Uterus (tissue), 2 donors: Measurements from ENCODE around the gene LRRC39.

ENCODE experiments used
- CTCF ChIP-seq, 4 experiments: fragments of 200-600 bp in 2 of 4; fragments of 450-650 bp in 2 of 4; sonication (generic) in 2 of 4; IDR thresholded peaks; one replicate each; pipeline ENCODE4 v1.5.1; 2016 to 2019; ENCODE audit warnings: antibody characterized with exemption in 4 of 4, mild to moderate bottlenecking in 2 of 4, moderate library complexity in 1 of 4
- POLR2A ChIP-seq, 2 donors: fragments of 450-650 bp; IDR thresholded peaks; one replicate each; pipeline ENCODE4 v1.6.1; 2016; ENCODE audit warnings: antibody characterized with exemption in 2 of 2, mild to moderate bottlenecking in 1 of 2, moderate library complexity in 1 of 2

DNA sequence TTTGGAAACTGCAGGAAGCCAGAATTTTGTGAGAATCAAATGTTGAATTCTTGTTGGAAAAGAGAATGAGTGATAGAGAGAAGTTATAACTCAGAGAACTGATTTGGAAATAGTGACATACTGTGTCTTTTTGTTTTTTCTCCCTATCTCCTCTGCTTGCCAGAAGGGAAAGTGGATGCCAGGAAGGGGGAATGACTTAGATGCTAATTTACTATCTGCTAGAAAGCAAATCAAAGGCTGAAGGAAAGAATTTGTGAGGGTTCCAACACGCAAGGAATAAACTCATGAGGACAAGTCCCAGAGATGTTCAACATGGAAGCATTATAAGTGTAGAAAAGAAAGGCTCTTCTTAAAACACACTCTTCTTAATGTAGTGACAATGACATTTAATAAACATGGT, 20.5 kb upstream of the LRRC39 start:
- no peak for TF ChIP-seq CTCF (IDR thresholded peaks at IDR 0.05)
- TF ChIP-seq POLR2A (IDR thresholded peaks at IDR 0.05) = no peak
